Activated B cell treated with CpG ODN at 0.5 μM for 24 hours (primary cell): Measurements from ENCODE around the gene CYP4F2. TPM values are rescaled to one million over a fixed set of nuclear protein-coding genes. Genes with fewer than 3 reads are reported as not detected.

Experiments
- ATAC-seq: fragments of 200-7000 bp; cut with Tn5 transposase; one replicate; pipeline ENCODE4 v1.10.0; 2021; ENCODE audit warnings: low read depth, mild to moderate bottlenecking, moderate library complexity
- CTCF ChIA-PET: fragments of 350-600 bp; sonication (Branson Sonifier 250); formaldehyde crosslinking; loops from one replicate; lab custom pipeline; 2021; ENCODE audit warnings: antibody characterized with exemption; lab: Charles Lee
- POLR2A ChIA-PET: fragments of 350-600 bp; sonication (Branson Sonifier 250); formaldehyde crosslinking; loops from one replicate; lab custom pipeline; 2021; ENCODE audit warnings: antibody characterized with exemption; lab: Charles Lee
- DNase-seq: peaks from one replicate; pipeline ENCODE4 v3.0.0; 2022
- H3K27ac Mint-ChIP-seq: one replicate; pipeline ENCODE4 v1.8.0; 2020; ENCODE audit warnings: mixed read lengths
- H3K27me3 Mint-ChIP-seq: one replicate; pipeline ENCODE4 v1.8.0; 2021; ENCODE audit warnings: mixed read lengths
- H3K36me3 Mint-ChIP-seq: one replicate; pipeline ENCODE4 v1.8.0; 2021; ENCODE audit warnings: low read depth, mixed read lengths
- H3K4me1 Mint-ChIP-seq: one replicate; pipeline ENCODE4 v1.8.0; 2021; ENCODE audit warnings: mixed read lengths
- H3K4me3 Mint-ChIP-seq: one replicate; pipeline ENCODE4 v1.8.0; 2020; ENCODE audit warnings: mild to moderate bottlenecking, mixed read lengths
- H3K9me3 Mint-ChIP-seq: one replicate; pipeline ENCODE4 v1.8.0; 2020; ENCODE audit warnings: mixed read lengths
- CTCF ChIP-seq: fragments of 200-600 bp; IDR thresholded peaks from one replicate; pipeline ENCODE4 v1.8.0; 2022; ENCODE audit warnings: antibody characterized with exemption, mild to moderate bottlenecking
- intact Hi-C: fragments of 100-400 bp; cut with micrococcal nuclease; formaldehyde crosslinking; loops from one replicate; pipeline ENCODE4 v1.15.1; 2024
- total RNA-seq: library from RNA; stranded (reverse); gene quantifications from 2 replicates; pipeline ENCODE4 v1.2.3, GENCODE V29; 2022

The CYP4F2 gene
- total RNA-seq, 1 donor from 2014 or later: not detected

DNA sequence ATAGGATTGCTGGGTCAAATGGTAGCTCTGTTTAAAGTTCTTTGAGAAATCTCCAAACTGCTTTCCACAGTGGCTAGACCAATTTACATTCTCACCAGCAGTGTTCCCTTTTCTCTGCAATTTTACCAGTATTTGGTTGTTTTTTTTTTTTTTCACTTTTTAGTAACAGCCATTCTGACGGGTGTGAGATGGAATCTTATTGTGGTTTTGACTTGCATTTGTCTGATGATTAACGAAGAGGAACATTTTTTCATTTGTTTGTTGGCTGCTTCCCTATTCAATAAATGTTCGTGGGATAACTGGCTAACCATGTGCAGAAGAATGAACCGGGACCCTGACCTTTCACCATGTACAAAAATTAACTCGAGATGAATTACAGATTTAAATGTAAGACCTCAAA lies 31.2 kb downstream of the CYP4F2 start:
- ChIA-PET CTCF (no interaction called here), POLR2A (no interaction called here)
- no peak for TF ChIP-seq CTCF
- no peak overlapping the region for H3K27ac Mint-ChIP-seq
- H3K27me3 Mint-ChIP-seq: peaks cover 12% of the 10 kb centered on the region
- DNase-seq (no peak), ATAC-seq (no peak)
- H3K4me3 Mint-ChIP-seq: no peak overlapping the region
- intact Hi-C loops: no loop called here
- no peaks in the 10 kb centered on the region for H3K36me3 Mint-ChIP-seq
- H3K9me3 Mint-ChIP-seq: no peaks in the 10 kb centered on the region
- H3K4me1 Mint-ChIP-seq: peaks cover 8% of the 10 kb centered on the region

DNA sequence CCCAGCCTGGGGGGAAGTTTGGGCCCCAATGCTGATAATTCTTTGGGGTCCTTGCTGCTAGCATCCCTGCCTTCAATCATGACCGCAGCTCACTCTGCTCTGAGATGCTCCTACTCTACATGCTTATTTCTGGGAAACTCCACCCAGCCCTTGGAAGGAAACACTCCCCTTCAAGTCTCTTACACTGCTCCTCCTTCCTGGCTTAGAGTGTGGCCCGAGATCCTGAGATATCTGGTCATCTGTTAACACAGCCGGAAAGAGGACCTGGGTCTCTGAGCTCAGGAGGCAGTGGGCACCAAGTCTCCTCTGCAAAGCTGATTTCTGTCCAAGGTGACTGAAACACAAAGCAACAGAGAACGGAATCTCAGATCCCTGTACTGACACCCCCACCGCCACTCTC lies 33.0 kb downstream of the CYP4F2 start:
- ChIA-PET CTCF (no interaction called here), POLR2A (no interaction called here)
- H3K27ac Mint-ChIP-seq: no peak overlapping the region
- H3K27me3 Mint-ChIP-seq: peaks cover 15% of the 10 kb centered on the region
- intact Hi-C loops: no loop called here
- DNase-seq (no peak), ATAC-seq (no peak)
- no peak for TF ChIP-seq CTCF
- H3K36me3 Mint-ChIP-seq: no peaks in the 10 kb centered on the region
- no peaks in the 10 kb centered on the region for H3K4me1 Mint-ChIP-seq
- no peak overlapping the region for H3K4me3 Mint-ChIP-seq
- no peaks in the 10 kb centered on the region for H3K9me3 Mint-ChIP-seq

DNA sequence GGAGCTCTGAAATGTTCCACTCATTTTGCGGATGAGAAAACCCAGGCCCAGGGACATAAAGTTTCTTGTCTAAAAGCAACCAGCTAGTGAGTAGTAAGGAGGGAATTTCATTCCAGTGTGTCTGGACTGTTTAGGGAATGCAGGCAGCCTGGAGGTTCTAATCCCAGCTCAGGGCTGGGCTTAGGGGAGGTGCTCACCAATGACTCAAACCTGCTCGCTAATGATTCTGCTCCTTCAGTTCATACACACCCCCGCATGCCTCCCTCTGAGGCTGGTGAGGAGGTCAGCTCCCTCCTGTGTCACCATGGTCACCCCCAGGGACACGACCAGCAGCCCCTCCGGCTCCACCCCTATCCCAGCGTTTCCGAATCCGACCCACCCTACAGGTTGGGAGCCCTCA lies 34.6 kb downstream of the CYP4F2 start:
- ATAC-seq (no peak), DNase-seq (no peak)
- intact Hi-C loops: no loop called here
- Mint-ChIP-seq H3K9me3 (no peaks in the 10 kb centered on the region), H3K4me1 (no peaks in the 10 kb centered on the region), H3K27me3 (peaks cover 13% of the 10 kb centered on the region), H3K4me3 (no peak overlapping the region), H3K27ac (no peak overlapping the region), H3K36me3 (no peaks in the 10 kb centered on the region)
- POLR2A ChIA-PET: no interaction called here
- CTCF ChIA-PET: no interaction called here
- no peak for TF ChIP-seq CTCF

GRCh38 chr19:15862444-15862843 lies 35.4 kb downstream of the CYP4F2 start:
- ChIA-PET CTCF (no interaction called here), POLR2A (no interaction called here)
- H3K27me3 Mint-ChIP-seq: peaks cover 13% of the 10 kb centered on the region
- ATAC-seq (no peak), DNase-seq (no peak)
- TF ChIP-seq CTCF: no peak
- H3K36me3 Mint-ChIP-seq: no peaks in the 10 kb centered on the region
- no peak overlapping the region for H3K4me3 Mint-ChIP-seq
- H3K9me3 Mint-ChIP-seq: no peaks in the 10 kb centered on the region
- no peaks in the 10 kb centered on the region for H3K4me1 Mint-ChIP-seq
- H3K27ac Mint-ChIP-seq: no peak overlapping the region
- intact Hi-C loops: no loop called here

DNA sequence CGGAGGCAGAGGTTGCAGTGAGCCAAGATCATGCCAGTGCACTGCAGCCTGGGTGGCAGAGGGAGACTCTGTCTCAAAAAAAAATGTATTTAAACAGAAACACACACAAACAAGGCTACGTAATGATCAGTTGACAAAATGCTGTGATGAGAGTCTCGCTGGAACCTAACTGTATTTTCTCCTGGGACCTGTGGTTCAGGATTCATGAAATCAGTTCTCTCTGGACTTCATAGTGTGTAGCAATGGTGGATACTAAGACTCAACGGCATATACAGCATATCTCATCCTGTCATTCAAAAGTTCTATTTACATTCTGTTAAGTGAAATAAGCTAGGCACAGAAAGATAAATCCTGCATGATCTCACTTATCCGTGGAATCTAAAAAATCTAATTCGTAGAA lies 37.4 kb downstream of the CYP4F2 start:
- DNase-seq: no peak
- Mint-ChIP-seq H3K27ac (no peak overlapping the region), H3K36me3 (no peaks in the 10 kb centered on the region), H3K27me3 (peaks cover 17% of the 10 kb centered on the region), H3K4me1 (no peaks in the 10 kb centered on the region), H3K9me3 (no peaks in the 10 kb centered on the region), H3K4me3 (no peak overlapping the region)
- intact Hi-C loops: no loop called here
- TF ChIP-seq CTCF: no peak
- ChIA-PET CTCF (no interaction called here), POLR2A (no interaction called here)
- ATAC-seq: no peak
